A549 (cell line): Measurements from ENCODE around the gene MYO5C. TPM values are rescaled to one million over a fixed set of nuclear protein-coding genes. Genes with fewer than 3 reads are reported as not detected.
A peak's percentile ranks its signal among the peaks of the same experiment; 100 is the strongest.

Experiments
- ATAC-seq, 2 experiments: fragments of 200-7000 bp in 1 of 2; fragments of >200 bp in 1 of 2; cut with Nextera tagmentation in 1 of 2; cut with Tn5 transposase in 1 of 2; 3 replicates each; pipeline versions ENCODE4 v1.8.0 to v1.9.1; 2018 to 2020; ENCODE audit warnings: mild to moderate bottlenecking in 1 of 2, moderate library complexity in 1 of 2
- CTCF ChIA-PET: fragments of 300-600 bp; sonication (Branson Sonifier 250); formaldehyde crosslinking; extraction: SDS; loops from one replicate; lab custom pipeline; 2021; ENCODE audit warnings: antibody characterized with exemption, inconsistent platforms; lab: Yijun Ruan, JAX
- POLR2A ChIA-PET: fragments of 350-600 bp; formaldehyde crosslinking; extraction: SDS; loops from one replicate; lab custom pipeline; 2021; ENCODE audit warnings: antibody characterized with exemption, inconsistent platforms; lab: Yijun Ruan, JAX
- DNase-seq, 2 experiments: peaks; one replicate each; pipeline versions ENCODE4 v3.0.0 to v3.0.0-alpha.2; 2011 to 2016; ENCODE audit warnings: low read depth in 1 of 2, low spot score in 1 of 2
- FAIRE-seq: peaks from 2 replicates; lab custom pipeline; 2011; peaks lifted over from hg19 to GRCh38; lab: Jason Lieb, UNC
- H3K27ac ChIP-seq, 2 experiments: fragments of >200 bp; sonication (Bioruptor Twin); formaldehyde crosslinking; 3 replicates each; pipeline ENCODE4 v1.5.1; 2016 to 2017
- H3K4me1 ChIP-seq: fragments of >200 bp; sonication (Bioruptor Twin); formaldehyde crosslinking; 3 replicates; pipeline ENCODE4 v1.6.1; 2016
- H3K4me2 ChIP-seq: fragments of >200 bp; sonication (Bioruptor Twin); formaldehyde crosslinking; 3 replicates; pipeline ENCODE4 v1.6.1; 2016
- H3K4me3 ChIP-seq: fragments of >200 bp; sonication (Bioruptor Twin); formaldehyde crosslinking; 3 replicates; pipeline ENCODE4 v1.5.1; 2016
- H3K9me3 ChIP-seq: fragments of >200 bp; sonication (Bioruptor Twin); formaldehyde crosslinking; 3 replicates; pipeline ENCODE4 v1.6.1; 2016
- CEBPB ChIP-seq, 2 experiments: fragments of >200 bp in 1 of 2; sonication (Bioruptor Twin) in 1 of 2; formaldehyde crosslinking in 1 of 2; IDR thresholded peaks; 2 replicates each; pipeline ENCODE4 v1.6.1; 2012 to 2016
- CHD4 ChIP-seq: fragments of 200-600 bp; sonication (generic); IDR thresholded peaks from 2 replicates; pipeline ENCODE4 v1.6.1; 2016; ENCODE audit warnings: antibody characterized with exemption, mild to moderate bottlenecking, borderline replicate concordance
- CTCF ChIP-seq: fragments of >200 bp; sonication (Bioruptor Twin); formaldehyde crosslinking; IDR thresholded peaks from 3 replicates; pipeline ENCODE4 v1.5.1; 2016
- HOXB13 ChIP-seq: fragments of 250-450 bp; sonication (Bioruptor Pico); IDR thresholded peaks from 2 replicates; pipeline ENCODE4 v1.5.0; 2020; ENCODE audit warnings: low read depth, mild to moderate bottlenecking, moderate library complexity
- JUNB ChIP-seq: fragments of >200 bp; sonication (Bioruptor Twin); formaldehyde crosslinking; IDR thresholded peaks from 2 replicates; pipeline ENCODE4 v1.6.1; 2016
- MAFK ChIP-seq: fragments of 450-650 bp; IDR thresholded peaks from 2 replicates; pipeline ENCODE4 v1.6.1; 2014; ENCODE audit not compliant: partially characterized antibody
- MAX ChIP-seq: IDR thresholded peaks from 2 replicates; pipeline ENCODE4 v1.6.1; 2012
- MYC ChIP-seq: IDR thresholded peaks from 2 replicates; pipeline ENCODE4 v1.6.1; 2012; ENCODE audit warnings: mild to moderate bottlenecking, inconsistent platforms, low read length, improper control_type of control experiment, borderline replicate concordance
- PHF8 ChIP-seq: fragments of 200-600 bp; sonication (generic); IDR thresholded peaks from 2 replicates; pipeline ENCODE4 v1.6.1; 2016; ENCODE audit warnings: low read depth, mild to moderate bottlenecking, antibody characterized with exemption, moderate library complexity, borderline replicate concordance
- RAD21 ChIP-seq, 2 experiments: fragments of >200 bp in 1 of 2; sonication (Bioruptor Twin) in 1 of 2; formaldehyde crosslinking in 1 of 2; IDR thresholded peaks in 1 of 2; conservative IDR thresholded peaks in 1 of 2; 2 replicates in 1 of 2; 3 replicates in 1 of 2; pipeline ENCODE4 v1.6.1; 2012 to 2018; ENCODE audit warnings: inconsistent platforms in 1 of 2
- RARB ChIP-seq: fragments of 250-450 bp; sonication (Bioruptor Pico); IDR thresholded peaks from 2 replicates; pipeline ENCODE4 v1.8.0; 2021; ENCODE audit warnings: mild to moderate bottlenecking, moderate library complexity
- RCOR1 ChIP-seq: fragments of 150-350 bp; IDR thresholded peaks from 2 replicates; pipeline ENCODE4 v1.6.1; 2014; ENCODE audit warnings: antibody characterized with exemption, low read length, low read depth
- SMC3 ChIP-seq: fragments of >200 bp; sonication (Bioruptor Twin); formaldehyde crosslinking; IDR thresholded peaks from 3 replicates; pipeline ENCODE4 v1.6.1; 2018; ENCODE audit warnings: inconsistent platforms
- USF2 ChIP-seq: fragments of 450-650 bp; IDR thresholded peaks from 2 replicates; pipeline ENCODE4 v1.6.1; 2014; ENCODE audit warnings: antibody characterized with exemption
- ZC3H11A ChIP-seq: fragments of 450-650 bp; IDR thresholded peaks from 2 replicates; pipeline ENCODE4 v1.6.1; 2014; ENCODE audit warnings: antibody characterized with exemption, mild to moderate bottlenecking
- WGBS: methylation state at CpG from one replicate; pipeline ENCODE4 v1.1.6; 2017; ENCODE audit errors: missing lambda C conversion rate; 5-methylcytosine and 5-hydroxymethylcytosine counted together
- polyA plus RNA-seq, 4 experiments: library from polyadenylated mRNA; depleted of rRNA in 3 of 4; stranded (reverse); fragments of >200 nt; fragmentation: RNase III in 1 of 4; extraction: RNeasy Plus Mini Kit Qiagen cat#74134 plus additional on column Dnase treatment in 1 of 4; gene quantifications; 2 replicates in 3 of 4; 3 replicates in 1 of 4; pipeline ENCODE4 v1.2.3, GENCODE V29; 2011 to 2017

Gene MYO5C
- polyA plus RNA-seq, 2 of the 4 experiments (the other 2 are of a cell fraction) = 6.2 to 27.6 TPM

- 70% methylated on average over 5 of the region's 5 CpGs for WGBS
- POLR2A ChIA-PET = interaction anchor here (0.7 to 1.5 kb wide), 2 partner anchors 31 to 475 kb away, joined by 3 to 4 read pairs; no protein-coding TSS in a partner anchor
- Histone ChIP-seq H3K4me3 (no peak overlapping the region), H3K9me3 (no peaks in the 10 kb centered on the region), H3K4me1 (peaks cover 51% of the 10 kb centered on the region), H3K27ac (0 out of 6 replicates have a peak overlapping the region, but pooled peaks of 1 of the 2 experiments have one; percentile 4), H3K4me2 (no peak overlapping the region)
- CTCF ChIA-PET = interaction anchor here (1.0 to 11.1 kb wide), 25 partner anchors 10 to 508 kb away, joined by 3 to 180 read pairs (median 9); partner anchors contain the start of gene MYO5C
- no peak for FAIRE-seq
- no peak; a peak in 1 of 6 replicates for ATAC-seq
- TF ChIP-seq RCOR1 (no peak), JUNB (no peak), HOXB13 (no peak), ZC3H11A (no peak), CHD4 (no peak)
- DNase-seq = no peak
These were observed 37.9 kb downstream of the MYO5C start for GRCh38 chr15:52257734-52258062.

GRCh38 chr15:52256930-52257733 lies 38.5 kb downstream of the MYO5C start:
- POLR2A ChIA-PET = interaction anchor here (1.5 kb wide), 1 partner anchor 31 kb away, joined by 3 read pairs; no protein-coding TSS in a partner anchor

GRCh38 chr15:52256366-52256765 lies 39.2 kb downstream of the MYO5C start:
- FAIRE-seq = no peak

More at GRCh38 chr15:52256930-52257733, 38.5 kb downstream of the MYO5C start:
- CTCF ChIA-PET = interaction anchor here (0.6 to 11.1 kb wide), 88 partner anchors 10 to 509 kb away, joined by 3 to 180 read pairs (median 4); partner anchors contain the start of genes MYO5A and MYO5C
- Histone ChIP-seq H3K4me1 (peaks cover 50% of the 10 kb centered on the region), H3K4me3 (no peak overlapping the region), H3K27ac (peak overlapping the region in 1 of 2 experiments; percentile 14; a peak in 2 of 6 replicates), H3K4me2 (no peak overlapping the region; the same call in 2 of the 3 replicates), H3K9me3 (no peaks in the 10 kb centered on the region)
- DNase-seq (no peak), FAIRE-seq (no peak), ATAC-seq (no peak)
- WGBS = 84% methylated on average over 10 of the region's 10 CpGs
- TF ChIP-seq JUNB (no peak), CEBPB (IDR thresholded peaks at IDR 0.05) (no peak), PHF8 (no peak), MAFK (peak; percentile 65)

More at GRCh38 chr15:52256366-52256765, 39.2 kb downstream of the MYO5C start:
- WGBS = 7% methylated on average over 10 of the region's 10 CpGs
- no peak overlapping the region for H3K4me3 ChIP-seq
- POLR2A ChIA-PET = interaction anchor here (1.0 kb wide), 1 partner anchor 32 kb away, joined by 3 read pairs; no protein-coding TSS in a partner anchor
- TF ChIP-seq RARB (no peak), MAX (peak; percentile 27; the same call in 1 of the 2 replicates), USF2 (no peak), CEBPB (IDR thresholded peaks at IDR 0.05) (peak in 1 of 2 experiments; percentile 4; a peak in 1 of 4 replicates), RAD21 (conservative IDR thresholded peaks at IDR 0.05 in 1 of 2, IDR thresholded peaks at IDR 0.05 in 1 of 2) (peak; percentile 97 to 99), SMC3 (peak; percentile 96), CTCF (peak; percentile 96), MYC (peak; percentile 21; the same call in 1 of the 2 replicates)
- H3K9me3 ChIP-seq = no peaks in the 10 kb centered on the region
- ATAC-seq (peak in 1 of 2 experiments; percentile 37; a peak in 4 of 6 replicates), DNase-seq (peak; percentile 80 to 86)
- H3K4me2 ChIP-seq = peak overlapping the region; percentile 48
- CTCF ChIA-PET = interaction anchor here (0.6 to 11.1 kb wide), 90 partner anchors 9 to 510 kb away, joined by 3 to 180 read pairs (median 4); partner anchors contain the start of genes MYO5A and MYO5C
- peaks cover 50% of the 10 kb centered on the region for H3K4me1 ChIP-seq
- H3K27ac ChIP-seq = no peak overlapping the region; a peak in 1 of 6 replicates
